H9 (cell line): ENCODE results near the gene TOMT. TPM values are rescaled to one million over a fixed set of nuclear protein-coding genes. Genes with fewer than 3 reads are reported as not detected.
"Not testable (repeated sequence)": the region's sequence is repeated elsewhere in the genome, so short reads cannot be mapped to it uniquely, and the experiment has no call there.

Experiments
- DNase-seq: peaks from one replicate; pipeline ENCODE4 v3.0.0-alpha.2; 2017
- H2AFZ ChIP-seq: one replicate; pipeline ENCODE4 v1.6.1; 2013; ENCODE audit warnings: mild to moderate bottlenecking, low read length, control low read depth, moderate library complexity
- H2AK5ac ChIP-seq: 2 replicates; pipeline ENCODE4 v1.6.1; 2013; ENCODE audit warnings: low read length, control low read depth, mixed read lengths; ENCODE audit not compliant: insufficient read length
- H2BK120ac ChIP-seq: one replicate; pipeline ENCODE4 v1.6.1; 2013; ENCODE audit warnings: low read depth, mild to moderate bottlenecking, low read length, control low read depth, inconsistent platforms; ENCODE audit not compliant: poor library complexity, severe bottlenecking
- H2BK12ac ChIP-seq: 2 replicates; pipeline ENCODE4 v1.6.1; 2013; ENCODE audit warnings: low read length, control low read depth, mixed read lengths, low read depth; ENCODE audit not compliant: insufficient read length
- H2BK15ac ChIP-seq: 2 replicates; pipeline ENCODE4 v1.6.1; 2013; ENCODE audit warnings: low read depth, low read length, control low read depth
- H2BK20ac ChIP-seq: one replicate; pipeline ENCODE4 v1.6.1; 2013; ENCODE audit warnings: low read depth, mild to moderate bottlenecking, low read length, control low read depth, inconsistent platforms; ENCODE audit not compliant: poor library complexity, severe bottlenecking
- H2BK5ac ChIP-seq: 2 replicates; pipeline ENCODE4 v1.6.1; 2013; ENCODE audit warnings: low read length, control low read depth, mixed read lengths; ENCODE audit not compliant: insufficient read length
- H3K14ac ChIP-seq: 2 replicates; pipeline ENCODE4 v1.6.1; 2013; ENCODE audit warnings: low read length, control low read depth; ENCODE audit not compliant: insufficient read depth
- H3K18ac ChIP-seq: 2 replicates; pipeline ENCODE4 v1.6.1; 2013; ENCODE audit warnings: low read depth, mild to moderate bottlenecking, mixed read lengths, low read length, control low read depth; ENCODE audit not compliant: insufficient read length
- H3K23ac ChIP-seq: 2 replicates; pipeline ENCODE4 v1.6.1; 2013; ENCODE audit warnings: low read length, control low read depth, mixed read lengths, low read depth; ENCODE audit not compliant: insufficient read length
- H3K23me2 ChIP-seq: 2 replicates; pipeline ENCODE4 v1.6.1; 2013; ENCODE audit warnings: low read depth, mild to moderate bottlenecking, mixed read lengths, low read length, control low read depth; ENCODE audit not compliant: insufficient read length, poor library complexity, severe bottlenecking
- H3K27ac ChIP-seq: 2 replicates; pipeline ENCODE4 v1.5.1; 2013; ENCODE audit warnings: low read length, control low read depth, mixed read lengths, low read depth; ENCODE audit not compliant: insufficient read length
- H3K27me3 ChIP-seq: 2 replicates; pipeline ENCODE4 v1.6.1; 2013; ENCODE audit warnings: low read length, control low read depth, inconsistent platforms; ENCODE audit not compliant: insufficient read depth
- H3K4ac ChIP-seq: 2 replicates; pipeline ENCODE4 v1.6.1; 2013; ENCODE audit warnings: low read depth, mild to moderate bottlenecking, control low read depth, inconsistent platforms, low read length, moderate library complexity
- H3K4me1 ChIP-seq: 2 replicates; pipeline ENCODE4 v1.6.1; 2013; ENCODE audit warnings: low read length, control low read depth, inconsistent platforms; ENCODE audit not compliant: insufficient read depth
- H3K4me2 ChIP-seq: 2 replicates; pipeline ENCODE4 v1.6.1; 2013; ENCODE audit warnings: low read length, control low read depth, mixed read lengths; ENCODE audit not compliant: insufficient read length, insufficient read depth
- H3K56ac ChIP-seq: 2 replicates; pipeline ENCODE4 v1.6.1; 2013; ENCODE audit warnings: low read depth, mild to moderate bottlenecking, mixed read lengths, low read length, control low read depth; ENCODE audit not compliant: insufficient read length
- H3K79me1 ChIP-seq: 2 replicates; pipeline ENCODE4 v1.6.1; 2013; ENCODE audit warnings: low read depth, mild to moderate bottlenecking, moderate library complexity, low read length, control low read depth, inconsistent platforms; ENCODE audit not compliant: insufficient read depth, poor library complexity, severe bottlenecking
- H3K79me2 ChIP-seq: 2 replicates; pipeline ENCODE4 v1.6.1; 2013; ENCODE audit warnings: low read length, control low read depth, inconsistent platforms; ENCODE audit not compliant: insufficient read depth
- H3K9ac ChIP-seq: 2 replicates; pipeline ENCODE4 v1.6.1; 2013; ENCODE audit warnings: low read length, control low read depth, mixed read lengths; ENCODE audit not compliant: insufficient read length; ENCODE audit errors: extremely low read depth
- H3K9me3 ChIP-seq: one replicate; pipeline ENCODE4 v1.6.1; 2013; ENCODE audit warnings: low read depth, low read length, inconsistent platforms; ENCODE audit not compliant: control insufficient read depth
- H3T11ph ChIP-seq: one replicate; pipeline ENCODE4 v1.6.1; 2013; ENCODE audit warnings: mild to moderate bottlenecking, low read length, control low read depth, inconsistent platforms
- H4K20me1 ChIP-seq: one replicate; pipeline ENCODE4 v1.6.1; 2013; ENCODE audit not compliant: control insufficient read depth, insufficient read length, insufficient read depth
- H4K5ac ChIP-seq: 2 replicates; pipeline ENCODE4 v1.6.1; 2013; ENCODE audit warnings: low read depth, mild to moderate bottlenecking, mixed read lengths, low read length, control low read depth; ENCODE audit not compliant: insufficient read length
- H4K8ac ChIP-seq: replicated peaks from 2 replicates; pipeline ENCODE4 v1.6.1; 2013; ENCODE audit warnings: low read length, control low read depth, mixed read lengths, low read depth; ENCODE audit not compliant: insufficient read length
- H4K91ac ChIP-seq: 2 replicates; pipeline ENCODE4 v1.6.1; 2013; ENCODE audit warnings: low read depth, mild to moderate bottlenecking, moderate library complexity, mixed read lengths, low read length, control low read depth; ENCODE audit not compliant: insufficient read length
- H3K27ac Mint-ChIP-seq, 3 experiments: 2 replicates in 2 of 3; 3 replicates in 1 of 3; pipeline ENCODE4 v1.8.0; 2020 to 2021; ENCODE audit warnings: mixed read lengths in 3 of 3, mild to moderate bottlenecking in 1 of 3, moderate library complexity in 1 of 3
- H3K27me3 Mint-ChIP-seq: 2 replicates; pipeline ENCODE4 v1.8.0; 2021; ENCODE audit warnings: low read depth, mild to moderate bottlenecking, moderate library complexity, mixed read lengths
- H3K36me3 Mint-ChIP-seq, 3 experiments: 2 replicates in 2 of 3; 3 replicates in 1 of 3; pipeline ENCODE4 v1.8.0; 2020 to 2021; ENCODE audit warnings: low read depth in 3 of 3, mixed read lengths in 3 of 3; ENCODE audit not compliant: insufficient read depth in 1 of 3
- H3K4me1 Mint-ChIP-seq, 2 experiments: 2 replicates each; pipeline ENCODE4 v1.8.0; 2020; ENCODE audit warnings: mixed read lengths in 2 of 2
- H3K4me3 Mint-ChIP-seq, 2 experiments: 2 replicates in 1 of 2; 3 replicates in 1 of 2; pipeline ENCODE4 v1.8.0; 2020 to 2021; ENCODE audit warnings: mild to moderate bottlenecking in 2 of 2, mixed read lengths in 2 of 2, moderate library complexity in 1 of 2
- H3K9me3 Mint-ChIP-seq, 2 experiments: 2 replicates in 1 of 2; 3 replicates in 1 of 2; pipeline ENCODE4 v1.8.0; 2020; ENCODE audit warnings: mild to moderate bottlenecking in 2 of 2, mixed read lengths in 2 of 2, moderate library complexity in 1 of 2
- whole genome bisulfite sequencing: extraction: QIAGEN DNeasy Blood & Tissue Kit; methylation state at CpG from one replicate; pipeline ENCODE4 v1.1.7; 2013; ENCODE audit warnings: missing lambda C conversion rate, low lambda C conversion rate, mixed read lengths; ENCODE audit not compliant: insufficient read length; ENCODE audit errors: extremely low coverage; 5-methylcytosine and 5-hydroxymethylcytosine counted together
- total RNA-seq: library from RNA; stranded (reverse); gene quantifications from 2 replicates; pipeline ENCODE4 v1.2.1, GENCODE V29; 2021
- TF ChIP-seq, protein P1 (sequence below): fragments of 200-600 bp; sonication (generic); conservative IDR thresholded peaks from 3 replicates; pipeline ENCODE4 v1.8.0; 2021; ENCODE audit warnings: antibody characterized with exemption, mild to moderate bottlenecking

Gene TOMT
- total RNA-seq, 1 experiment from 2014 or later: not detected

DNA sequence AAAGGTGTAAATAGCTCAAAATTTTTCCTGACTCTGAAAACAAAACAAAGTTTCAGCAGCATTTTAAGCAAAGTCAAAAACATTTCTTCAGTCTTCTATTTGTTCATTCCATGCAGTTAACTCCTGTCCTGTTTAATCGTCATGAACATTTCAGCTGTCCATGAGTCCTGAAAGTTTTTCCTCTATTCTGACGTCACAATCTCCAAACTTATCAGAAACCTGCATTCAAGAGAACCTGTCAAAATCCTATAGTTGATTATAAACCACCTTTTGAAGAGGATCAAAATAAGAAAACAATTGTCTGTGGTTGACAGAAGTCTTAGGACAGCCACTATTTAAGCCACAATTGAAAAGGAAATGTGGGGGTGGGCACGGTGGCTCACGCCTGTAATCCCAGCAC, 45.2 kb downstream of the TOMT start:
- no peak overlapping the region for H3K14ac ChIP-seq
- H3K18ac ChIP-seq: no peak overlapping the region
- H4K20me1 ChIP-seq: no peaks in the 10 kb centered on the region
- H3K9ac ChIP-seq: no peak overlapping the region
- no peaks in the 10 kb centered on the region for H3K79me2 ChIP-seq
- no peaks in the 10 kb centered on the region for H3K79me1 ChIP-seq
- no peak overlapping the region for H4K91ac ChIP-seq
- Mint-ChIP-seq H3K4me1 (no peaks in the 10 kb centered on the region), H3K27ac (no peak overlapping the region), H3K9me3 (peaks cover 0 to 5% of the 10 kb centered on the region in 2 experiments; a peak in 4 of 5 replicates), H3K27me3 (no peaks in the 10 kb centered on the region; the same call in 1 of the 2 replicates), H3K4me3 (no peak overlapping the region), H3K36me3 (no peaks in the 10 kb centered on the region; a peak in 2 of 7 replicates)
- no peaks in the 10 kb centered on the region for H3K27me3 ChIP-seq
- no peaks in the 10 kb centered on the region for H3K23me2 ChIP-seq
- no peak overlapping the region for H3K4ac ChIP-seq
- no peak overlapping the region for H2BK20ac ChIP-seq
- no peak overlapping the region for H3K27ac ChIP-seq
- no peak overlapping the region for H2BK5ac ChIP-seq
- no peak overlapping the region for H2AFZ ChIP-seq
- no peaks in the 10 kb centered on the region for H3K9me3 ChIP-seq
- no peak overlapping the region for H3T11ph ChIP-seq
- H2BK12ac ChIP-seq: no peak overlapping the region
- H4K8ac ChIP-seq: no peak overlapping the region
- H2AK5ac ChIP-seq: no peak overlapping the region
- TF ChIP-seq, protein P1, sequence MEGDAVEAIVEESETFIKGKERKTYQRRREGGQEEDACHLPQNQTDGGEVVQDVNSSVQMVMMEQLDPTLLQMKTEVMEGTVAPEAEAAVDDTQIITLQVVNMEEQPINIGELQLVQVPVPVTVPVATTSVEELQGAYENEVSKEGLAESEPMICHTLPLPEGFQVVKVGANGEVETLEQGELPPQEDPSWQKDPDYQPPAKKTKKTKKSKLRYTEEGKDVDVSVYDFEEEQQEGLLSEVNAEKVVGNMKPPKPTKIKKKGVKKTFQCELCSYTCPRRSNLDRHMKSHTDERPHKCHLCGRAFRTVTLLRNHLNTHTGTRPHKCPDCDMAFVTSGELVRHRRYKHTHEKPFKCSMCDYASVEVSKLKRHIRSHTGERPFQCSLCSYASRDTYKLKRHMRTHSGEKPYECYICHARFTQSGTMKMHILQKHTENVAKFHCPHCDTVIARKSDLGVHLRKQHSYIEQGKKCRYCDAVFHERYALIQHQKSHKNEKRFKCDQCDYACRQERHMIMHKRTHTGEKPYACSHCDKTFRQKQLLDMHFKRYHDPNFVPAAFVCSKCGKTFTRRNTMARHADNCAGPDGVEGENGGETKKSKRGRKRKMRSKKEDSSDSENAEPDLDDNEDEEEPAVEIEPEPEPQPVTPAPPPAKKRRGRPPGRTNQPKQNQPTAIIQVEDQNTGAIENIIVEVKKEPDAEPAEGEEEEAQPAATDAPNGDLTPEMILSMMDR: no peak
- H4K5ac ChIP-seq: no peak overlapping the region
- H3K56ac ChIP-seq: no peak overlapping the region
- WGBS: no CpG with 5 or more reads among the region's 4 CpGs
- H3K4me1 ChIP-seq: no peaks in the 10 kb centered on the region
- no peak overlapping the region for H2BK120ac ChIP-seq
- H3K4me2 ChIP-seq: no peak overlapping the region
- no peak overlapping the region for H2BK15ac ChIP-seq
- DNase-seq: no peak
- no peak overlapping the region for H3K23ac ChIP-seq

DNA sequence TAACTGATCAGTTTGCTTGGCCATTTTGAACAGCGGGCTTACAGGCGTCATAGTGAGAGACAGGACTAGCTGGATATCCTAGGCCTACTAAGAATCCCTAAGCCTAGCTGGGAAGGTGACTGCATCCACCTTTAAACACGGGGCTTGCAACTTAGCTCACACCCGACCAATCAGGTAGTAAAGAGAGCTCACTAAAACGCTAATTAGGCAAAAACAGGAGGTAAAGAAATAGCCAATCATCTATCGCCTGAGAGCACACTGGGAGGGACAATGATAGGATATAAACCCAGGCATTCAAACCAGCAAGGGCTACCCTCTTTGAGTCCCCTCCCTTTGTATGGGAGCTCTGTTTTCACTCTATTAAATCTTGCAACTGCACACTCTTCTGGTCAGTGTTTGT, 48.1 kb downstream of the TOMT start:
- no CpG with 5 or more reads among the region's 6 CpGs for WGBS
- not testable (repeated sequence) for H3K9me3 ChIP-seq, H3T11ph ChIP-seq, H2AK5ac ChIP-seq, H3K79me1 ChIP-seq, H2BK12ac ChIP-seq, H3K27ac ChIP-seq, H3K36me3 Mint-ChIP-seq, H3K9ac ChIP-seq, H3K4me1 Mint-ChIP-seq, H3K56ac ChIP-seq, H3K4me1 ChIP-seq, H3K9me3 Mint-ChIP-seq, H2BK120ac ChIP-seq, H3K27ac Mint-ChIP-seq, H3K27me3 Mint-ChIP-seq, H2BK15ac ChIP-seq, H3K27me3 ChIP-seq, H4K5ac ChIP-seq, H3K14ac ChIP-seq, H3K79me2 ChIP-seq, H3K23ac ChIP-seq, H4K8ac ChIP-seq, H2AFZ ChIP-seq, DNase-seq, H3K23me2 ChIP-seq, H3K4me2 ChIP-seq, H4K20me1 ChIP-seq, H2BK20ac ChIP-seq, H3K4me3 Mint-ChIP-seq, H4K91ac ChIP-seq, H3K4ac ChIP-seq, H2BK5ac ChIP-seq, H3K18ac ChIP-seq
